Measurements from ENCODE around the gene ARID3A. TPM values are rescaled to one million over a fixed set of nuclear protein-coding genes. Genes with fewer than 3 reads are reported as not detected.

ARID3A gene
- total RNA-seq, 1 experiment from 2014 or later, result 0.85 TPM

DNA sequence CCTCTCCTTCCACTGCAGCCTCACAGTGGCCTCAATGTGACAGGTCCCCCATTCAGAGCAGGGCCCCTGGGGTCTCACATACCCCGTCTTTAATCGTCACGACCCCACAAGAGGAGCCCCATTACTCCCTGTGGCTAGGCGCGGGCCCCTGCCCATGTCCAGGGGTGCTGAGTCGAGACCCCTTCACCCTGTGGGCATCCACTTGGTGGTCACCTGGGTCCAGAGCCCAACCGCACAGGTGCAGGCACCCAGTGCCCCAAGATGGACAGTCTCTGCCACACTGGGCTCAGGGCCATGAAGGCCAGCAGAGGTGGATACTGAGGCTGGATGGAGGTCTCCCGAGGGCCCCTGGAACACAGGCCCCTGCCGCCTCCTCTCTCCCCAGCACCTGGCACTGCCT lies 92.1 kb downstream of the ARID3A start:
- TF ChIP-seq, protein P1, sequence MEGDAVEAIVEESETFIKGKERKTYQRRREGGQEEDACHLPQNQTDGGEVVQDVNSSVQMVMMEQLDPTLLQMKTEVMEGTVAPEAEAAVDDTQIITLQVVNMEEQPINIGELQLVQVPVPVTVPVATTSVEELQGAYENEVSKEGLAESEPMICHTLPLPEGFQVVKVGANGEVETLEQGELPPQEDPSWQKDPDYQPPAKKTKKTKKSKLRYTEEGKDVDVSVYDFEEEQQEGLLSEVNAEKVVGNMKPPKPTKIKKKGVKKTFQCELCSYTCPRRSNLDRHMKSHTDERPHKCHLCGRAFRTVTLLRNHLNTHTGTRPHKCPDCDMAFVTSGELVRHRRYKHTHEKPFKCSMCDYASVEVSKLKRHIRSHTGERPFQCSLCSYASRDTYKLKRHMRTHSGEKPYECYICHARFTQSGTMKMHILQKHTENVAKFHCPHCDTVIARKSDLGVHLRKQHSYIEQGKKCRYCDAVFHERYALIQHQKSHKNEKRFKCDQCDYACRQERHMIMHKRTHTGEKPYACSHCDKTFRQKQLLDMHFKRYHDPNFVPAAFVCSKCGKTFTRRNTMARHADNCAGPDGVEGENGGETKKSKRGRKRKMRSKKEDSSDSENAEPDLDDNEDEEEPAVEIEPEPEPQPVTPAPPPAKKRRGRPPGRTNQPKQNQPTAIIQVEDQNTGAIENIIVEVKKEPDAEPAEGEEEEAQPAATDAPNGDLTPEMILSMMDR (IDR thresholded peaks at IDR 0.05; ENCODE audit: unreplicated experiment), result no peak
- no peak for DNase-seq
- Mint-ChIP-seq H3K27me3 (ENCODE audit: unreplicated experiment) (no peaks in the 10 kb centered on the region), H3K27ac (ENCODE audit: unreplicated experiment) (peak overlapping the region; percentile 80), H3K9me3 (ENCODE audit: low read depth, unreplicated experiment) (no peaks in the 10 kb centered on the region), H3K4me3 (ENCODE audit: low read depth, unreplicated experiment) (peak overlapping the region; percentile 67), H3K36me3 (ENCODE audit: insufficient read depth, unreplicated experiment) (peaks cover 56% of the 10 kb centered on the region), H3K4me1 (ENCODE audit: low read depth, unreplicated experiment) (peaks cover 20% of the 10 kb centered on the region)
- intact Hi-C loops (cut with micrococcal nuclease; ENCODE audit: unreplicated experiment), result no loop called here
- no TSS peak for BruUV-seq (replicated peaks)
- CTCF ChIA-PET, result interaction anchor here (0.9 kb wide), 1 partner anchor 21 kb away, joined by 3 read pairs; no protein-coding TSS in a partner anchor

DNA sequence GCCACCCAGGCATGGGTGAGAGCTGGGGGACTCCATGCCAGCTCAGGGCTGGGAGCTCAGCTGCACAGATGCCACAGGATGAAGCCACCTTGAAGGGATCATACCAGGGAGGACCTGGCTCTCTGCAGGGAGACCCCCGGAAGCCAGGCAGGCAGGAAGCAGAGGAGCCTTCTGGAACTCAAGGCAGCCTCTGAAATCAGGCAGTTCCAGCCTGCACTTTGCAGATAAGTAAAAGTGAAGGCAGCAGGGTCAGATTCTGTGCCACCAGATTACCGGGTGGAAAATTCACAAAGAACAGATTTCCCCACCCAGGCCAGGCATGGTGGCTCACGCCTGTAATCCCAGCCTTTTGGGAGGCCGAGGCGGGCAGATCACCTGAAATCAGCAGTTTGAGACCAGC lies 92.6 kb downstream of the ARID3A start:
- intact Hi-C loops (cut with micrococcal nuclease; ENCODE audit: unreplicated experiment), result no loop called here
- CTCF ChIA-PET, result no interaction called here
- BruUV-seq (replicated peaks), result no TSS peak
- H3K9me3 Mint-ChIP-seq (ENCODE audit: low read depth, unreplicated experiment), result no peaks in the 10 kb centered on the region
- H3K4me3 Mint-ChIP-seq (ENCODE audit: low read depth, unreplicated experiment), result peak overlapping the region; percentile 67
- peaks cover 20% of the 10 kb centered on the region for H3K4me1 Mint-ChIP-seq (ENCODE audit: low read depth, unreplicated experiment)
- peaks cover 56% of the 10 kb centered on the region for H3K36me3 Mint-ChIP-seq (ENCODE audit: insufficient read depth, unreplicated experiment)
- H3K27ac Mint-ChIP-seq (ENCODE audit: unreplicated experiment), result peak overlapping the region; percentile 80
- H3K27me3 Mint-ChIP-seq (ENCODE audit: unreplicated experiment), result no peaks in the 10 kb centered on the region
- no peak for DNase-seq
- TF ChIP-seq, protein P1 (IDR thresholded peaks at IDR 0.05; ENCODE audit: unreplicated experiment), result no peak

DNA sequence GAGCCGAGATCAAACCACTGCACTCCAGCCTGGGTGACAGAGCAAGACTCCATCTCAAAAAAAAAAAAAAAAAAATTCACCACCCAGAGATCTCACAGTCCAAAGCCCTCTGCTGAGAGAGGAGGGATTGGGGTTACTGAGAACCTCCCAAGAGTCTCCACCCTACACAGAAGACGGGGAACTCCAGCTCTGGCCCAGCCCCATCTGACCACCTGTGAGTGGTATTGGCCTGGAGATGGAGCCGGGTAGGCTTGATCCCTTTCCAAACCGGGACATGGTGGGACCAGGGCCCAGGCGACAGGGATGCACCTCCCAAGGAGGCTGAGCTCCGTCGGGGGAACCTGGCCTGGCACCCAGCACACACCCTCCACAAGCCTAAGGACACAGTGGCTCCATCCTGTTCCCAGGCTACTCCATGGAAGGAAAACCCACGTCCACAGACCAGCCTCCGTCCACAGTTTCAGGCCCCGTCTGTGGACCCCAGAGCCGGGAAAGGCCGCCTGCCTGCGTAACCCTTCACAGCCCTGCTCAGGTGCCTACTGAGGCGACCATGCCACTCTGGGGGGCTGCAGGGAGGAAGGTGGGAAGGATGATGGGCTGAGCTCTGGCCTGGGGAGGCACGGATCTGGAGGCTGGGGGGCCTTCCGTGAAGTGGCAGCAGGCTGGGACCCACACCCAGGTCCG lies 93.2 kb downstream of the ARID3A start:
- no peak for DNase-seq
- intact Hi-C loops (cut with micrococcal nuclease; ENCODE audit: unreplicated experiment), result no loop called here
- no peaks in the 10 kb centered on the region for H3K27me3 Mint-ChIP-seq (ENCODE audit: unreplicated experiment)
- BruUV-seq (replicated peaks), result no TSS peak
- H3K27ac Mint-ChIP-seq (ENCODE audit: unreplicated experiment), result no peak overlapping the region
- H3K9me3 Mint-ChIP-seq (ENCODE audit: low read depth, unreplicated experiment), result no peaks in the 10 kb centered on the region
- H3K4me1 Mint-ChIP-seq (ENCODE audit: low read depth, unreplicated experiment), result peaks cover 20% of the 10 kb centered on the region
- CTCF ChIA-PET, result no interaction called here
- peaks cover 56% of the 10 kb centered on the region for H3K36me3 Mint-ChIP-seq (ENCODE audit: insufficient read depth, unreplicated experiment)
- TF ChIP-seq, protein P1 (IDR thresholded peaks at IDR 0.05; ENCODE audit: unreplicated experiment), result no peak
- peak overlapping the region; percentile 87 for H3K4me3 Mint-ChIP-seq (ENCODE audit: low read depth, unreplicated experiment)

DNA sequence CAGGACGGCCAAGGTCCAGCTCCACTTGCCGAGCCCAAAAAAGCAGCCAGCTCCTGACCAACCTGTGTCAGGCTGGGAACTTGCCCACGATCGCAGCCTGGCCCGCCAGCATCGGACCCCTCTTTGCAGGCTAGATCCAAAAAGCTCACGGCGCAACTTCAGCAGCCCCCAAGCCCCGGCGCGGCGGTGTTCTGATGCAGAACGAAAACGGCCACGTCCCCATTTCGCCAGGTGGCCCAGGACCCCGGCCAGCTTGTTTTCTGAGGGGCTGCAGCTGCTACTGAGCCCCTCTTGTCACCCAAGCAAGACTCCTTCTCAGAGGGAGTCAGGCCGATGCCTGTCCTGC lies 93.8 kb downstream of the ARID3A start:
- BruUV-seq (replicated peaks), result no TSS peak
- CTCF ChIA-PET, result no interaction called here

More for the DNA sequence above, 93.8 kb downstream of the ARID3A start:
- H3K9me3 Mint-ChIP-seq (ENCODE audit: low read depth, unreplicated experiment), result no peaks in the 10 kb centered on the region
- H3K4me3 Mint-ChIP-seq (ENCODE audit: low read depth, unreplicated experiment), result peak overlapping the region; percentile 87
- DNase-seq, result no peak
- TF ChIP-seq, protein P1 (IDR thresholded peaks at IDR 0.05; ENCODE audit: unreplicated experiment), result no peak
- no peaks in the 10 kb centered on the region for H3K27me3 Mint-ChIP-seq (ENCODE audit: unreplicated experiment)
- peak overlapping the region; percentile 82 for H3K27ac Mint-ChIP-seq (ENCODE audit: unreplicated experiment)
- intact Hi-C loops (cut with micrococcal nuclease; ENCODE audit: unreplicated experiment), result no loop called here
- H3K36me3 Mint-ChIP-seq (ENCODE audit: insufficient read depth, unreplicated experiment), result peaks cover 56% of the 10 kb centered on the region
- H3K4me1 Mint-ChIP-seq (ENCODE audit: low read depth, unreplicated experiment), result peaks cover 20% of the 10 kb centered on the region

Data from Calu3 (cell line).